ENCODE data around the gene FBN2.
"Not testable (repeated sequence)": the region's sequence is repeated elsewhere in the genome, so short reads cannot be mapped to it uniquely, and the experiment has no call there.

The FBN2 gene

DNA sequence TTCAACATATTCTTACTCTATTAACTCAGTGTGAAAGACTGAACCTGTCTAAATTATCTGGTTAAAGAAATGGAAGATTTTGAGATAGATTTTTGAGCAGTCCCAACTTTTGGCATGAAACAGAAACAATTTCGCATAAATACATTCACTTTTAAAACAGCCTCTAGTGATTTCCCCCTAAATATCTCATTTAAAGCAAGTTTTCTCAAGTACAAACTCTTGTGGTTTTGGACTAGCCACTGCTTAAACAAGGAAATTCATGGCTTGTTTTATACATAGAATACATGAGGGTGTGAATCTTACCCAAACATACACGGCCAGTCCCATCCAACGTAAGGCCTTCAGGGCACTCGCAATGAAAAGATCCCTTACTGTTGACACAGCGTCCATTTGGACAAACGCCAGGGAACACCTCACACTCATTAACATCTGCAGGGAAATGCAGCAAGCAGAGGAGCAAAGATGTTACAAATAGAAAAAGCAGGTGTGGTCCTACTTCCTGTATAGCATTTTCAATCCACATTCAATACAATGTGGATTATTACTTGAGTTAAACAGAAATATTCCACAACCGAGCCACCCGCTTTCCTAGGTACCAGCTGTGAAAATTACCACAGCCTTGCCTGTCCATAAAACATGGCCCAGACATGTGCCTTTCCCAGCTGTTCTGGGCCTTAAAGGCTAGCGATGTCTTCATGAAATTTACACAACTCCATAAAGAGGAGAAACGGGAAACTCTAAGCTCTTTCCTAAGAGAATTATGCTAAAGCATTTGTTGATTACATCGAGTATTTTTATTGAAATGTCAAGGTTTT lies 188.8 kb downstream of the FBN2 start:
- no peak for DNase-seq

GRCh38 chr5:128346038-128346437 lies 192.0 kb downstream of the FBN2 start:
- DNase-seq: no peak

GRCh38 chr5:128345247-128345646 lies 192.8 kb downstream of the FBN2 start:
- DNase-seq: no peak

DNA sequence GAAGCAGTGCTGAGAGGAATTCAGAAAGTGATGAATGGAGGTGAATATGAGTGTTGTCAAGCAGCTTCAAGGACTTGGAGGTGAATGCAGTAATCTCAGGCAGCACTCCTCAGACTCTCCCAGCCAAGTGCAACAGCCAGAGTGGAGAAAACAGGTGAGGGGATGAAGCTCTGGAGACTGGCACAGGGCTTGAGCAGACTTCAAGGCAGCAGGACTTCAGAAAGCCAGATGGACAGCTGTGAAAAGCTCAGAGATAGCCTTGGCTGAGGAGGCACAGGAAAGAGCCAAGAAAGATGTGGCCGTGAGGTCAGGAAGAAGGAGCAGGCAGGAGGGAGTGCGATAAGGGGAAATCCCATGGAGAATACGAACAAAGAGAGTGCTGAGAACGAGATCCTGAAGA lies 194.9 kb downstream of the FBN2 start:
- no peak for DNase-seq

DNA sequence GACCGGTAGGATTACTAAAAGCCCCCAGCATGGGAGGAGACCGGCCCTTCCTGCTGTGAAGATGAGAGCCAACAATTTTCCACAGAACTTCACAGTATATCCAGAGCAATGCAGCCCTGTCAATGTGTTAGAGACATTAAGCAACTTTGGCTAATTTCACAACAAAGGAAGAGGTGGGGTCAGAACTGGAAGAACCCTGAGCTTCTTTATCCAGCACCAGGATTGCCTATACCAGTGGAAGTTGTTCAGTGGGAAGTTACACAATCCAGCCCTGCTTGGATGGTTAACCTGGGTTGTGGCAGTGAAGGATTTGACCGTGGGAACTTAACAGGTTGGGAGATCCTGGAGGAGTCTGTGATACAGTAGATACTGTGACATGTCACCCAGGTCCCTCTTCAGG lies 197.0 kb downstream of the FBN2 start:
- no peak for DNase-seq

GRCh38 chr5:128340648-128341047 lies 197.4 kb downstream of the FBN2 start:
- no peak for DNase-seq

- DNase-seq: no peak
Observed at GRCh38 chr5:128339585-128339984, 198.5 kb downstream of the FBN2 start.

- no peak for DNase-seq
Observed at GRCh38 chr5:128338649-128339048, 199.4 kb downstream of the FBN2 start.

DNA sequence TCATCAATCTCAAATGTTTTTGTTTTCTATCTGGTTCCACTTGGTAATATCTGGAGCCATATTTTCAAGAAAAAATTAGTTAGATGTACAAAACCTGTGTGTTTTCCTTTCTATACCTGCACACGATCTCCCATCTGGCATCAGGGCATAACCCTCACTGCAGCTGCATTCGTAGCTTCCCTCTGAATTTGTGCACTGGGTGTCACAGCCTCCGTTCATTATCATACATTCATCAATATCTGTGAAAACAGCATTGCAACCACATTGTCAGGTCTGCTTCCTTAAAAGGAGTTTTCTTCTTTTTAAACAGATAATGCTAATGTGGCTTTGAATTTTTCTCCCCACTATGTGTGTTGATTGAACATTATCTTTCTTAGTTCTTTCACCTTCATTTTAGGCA lies 202.7 kb downstream of the FBN2 start:
- DNase-seq: no peak

GRCh38 chr5:128334010-128334716 lies 203.9 kb downstream of the FBN2 start:
- DNase-seq: no peak

- DNase-seq: no peak
Observed at GRCh38 chr5:128331261-128331660, 206.8 kb downstream of the FBN2 start.

DNA sequence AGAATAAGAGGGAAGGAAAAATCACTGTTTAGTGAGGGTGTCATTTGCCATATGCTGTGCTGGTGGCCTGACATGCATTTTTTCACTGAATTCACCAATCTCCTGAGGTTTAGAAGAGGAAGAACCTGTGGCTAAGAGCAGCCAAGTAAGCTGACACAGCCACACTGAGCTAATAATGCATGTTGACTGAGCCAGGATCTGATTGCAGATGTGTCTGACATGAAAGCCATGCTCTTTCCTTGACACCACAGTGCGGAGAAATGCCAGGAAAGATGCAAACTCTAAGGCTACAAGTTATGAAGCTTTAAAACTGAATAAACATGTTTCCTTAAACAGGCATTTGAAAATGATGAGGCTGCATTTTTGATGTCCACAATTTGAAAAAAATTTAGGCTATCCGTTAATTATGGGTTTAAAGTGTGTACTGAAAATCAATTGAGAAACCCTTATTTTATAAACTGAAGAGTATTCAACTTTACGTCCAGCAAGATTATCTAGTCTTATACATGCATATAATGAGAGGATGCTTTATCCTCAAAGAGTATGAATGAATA lies 208.6 kb downstream of the FBN2 start:
- no peak for DNase-seq

DNA sequence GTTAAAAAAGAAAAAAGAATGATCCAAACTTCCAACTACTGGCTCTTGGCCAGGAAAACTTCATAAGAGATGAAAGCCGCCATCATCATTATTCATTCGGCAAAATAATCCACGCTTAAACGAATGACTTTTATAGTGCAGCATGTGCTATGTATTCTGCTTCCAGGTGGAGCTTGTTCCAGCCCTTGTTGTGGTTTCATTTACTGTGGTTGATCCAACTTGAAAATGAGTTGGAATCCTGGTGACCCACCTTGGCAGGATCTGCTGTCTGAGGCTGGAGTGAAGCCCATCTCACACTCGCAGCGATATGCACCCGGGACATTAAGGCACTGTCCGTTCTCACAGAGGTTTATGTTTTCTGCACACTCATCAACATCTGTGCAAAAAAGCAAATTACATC lies 209.6 kb downstream of the FBN2 start:
- DNase-seq: no peak

- DNase-seq: no peak
Observed at GRCh38 chr5:128328007-128328406, 210.0 kb downstream of the FBN2 start.

GRCh38 chr5:128321418-128321817 lies 216.6 kb downstream of the FBN2 start:
- DNase-seq: not testable (repeated sequence)

DNA sequence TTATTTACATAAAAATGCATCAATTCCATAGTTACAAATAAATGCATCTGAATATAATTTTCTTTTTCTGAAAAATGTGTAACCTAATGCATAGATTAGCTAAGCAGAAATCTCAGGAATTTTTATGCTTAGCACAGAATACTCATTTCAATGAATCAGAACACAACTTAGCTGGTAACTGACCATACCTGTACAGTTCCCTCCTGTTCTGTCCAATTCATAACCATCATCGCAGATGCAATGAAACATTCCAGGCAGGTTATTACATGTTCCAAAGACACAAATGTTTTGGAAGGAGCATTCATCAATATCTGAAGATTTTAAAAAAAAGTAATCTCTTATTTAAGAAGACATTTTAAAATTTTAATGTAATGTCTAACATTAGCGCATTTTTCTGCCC lies 219.4 kb downstream of the FBN2 start:
- DNase-seq: no peak

DNA sequence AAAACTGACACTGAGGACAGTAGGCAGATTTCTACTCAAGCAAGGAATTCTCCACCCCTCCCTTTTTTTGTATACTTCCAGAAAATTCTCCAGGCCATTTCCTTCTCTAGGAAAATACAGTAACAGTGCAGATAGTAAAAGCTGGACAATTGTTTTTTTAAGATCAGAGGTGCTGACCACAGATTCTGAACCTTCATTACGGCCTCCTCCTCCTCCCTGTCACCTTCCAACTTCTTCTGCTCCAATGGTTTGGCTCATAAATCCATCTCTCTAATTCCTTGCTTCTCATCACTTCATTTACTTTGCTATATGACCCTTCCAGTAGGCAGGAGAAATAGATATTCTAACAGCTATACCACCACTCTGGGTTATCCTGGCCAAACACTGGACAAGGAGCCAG lies 220.6 kb downstream of the FBN2 start:
- no peak for DNase-seq

GRCh38 chr5:128315671-128316070 lies 222.4 kb downstream of the FBN2 start:
- DNase-seq: no peak

- DNase-seq: no peak
Observed at GRCh38 chr5:128305341-128305740, 232.7 kb downstream of the FBN2 start.

DNA sequence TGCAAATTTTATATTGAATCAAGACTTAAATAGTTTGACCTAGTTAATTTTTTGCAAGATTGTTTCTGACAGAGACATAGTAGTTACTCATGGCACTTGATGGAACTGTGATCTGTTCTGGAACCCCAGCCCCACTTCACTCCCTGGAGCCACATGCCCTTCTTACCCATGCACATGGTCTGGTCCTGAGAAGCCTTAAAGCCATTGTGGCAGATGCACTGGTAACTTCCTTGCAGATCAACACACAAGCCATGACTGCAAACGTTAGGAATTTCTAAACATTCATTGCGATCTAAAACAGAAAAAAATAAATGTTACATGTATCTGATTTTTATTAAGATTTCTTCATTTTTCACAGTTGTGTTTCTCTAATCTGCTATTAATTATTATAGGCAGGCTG lies 233.3 kb downstream of the FBN2 start:
- DNase-seq: no peak

DNA sequence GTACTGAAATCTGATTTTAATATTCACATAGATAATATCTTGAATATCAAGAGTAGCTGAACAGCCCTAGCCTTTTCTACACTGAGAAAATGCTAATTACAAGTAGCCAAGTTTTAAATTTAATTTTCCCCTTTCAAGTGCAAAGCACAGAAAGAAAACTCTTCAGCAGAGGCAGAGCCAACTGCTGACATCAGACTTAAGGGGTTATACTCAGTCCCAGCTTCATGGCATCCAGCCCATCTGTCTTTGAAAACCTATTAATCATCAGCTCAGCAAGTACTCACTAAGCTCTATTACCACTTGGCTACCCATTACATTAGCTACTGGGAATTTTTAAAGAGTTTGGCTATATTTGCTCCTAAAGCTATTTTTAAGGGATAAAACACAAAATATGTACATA lies 234.0 kb downstream of the FBN2 start:
- DNase-seq: peak; percentile 8

- no peak for DNase-seq
Observed at GRCh38 chr5:128303593-128303992, 234.5 kb downstream of the FBN2 start.

- no peak for DNase-seq
Observed at GRCh38 chr5:128300181-128300580, 237.9 kb downstream of the FBN2 start.

DNA sequence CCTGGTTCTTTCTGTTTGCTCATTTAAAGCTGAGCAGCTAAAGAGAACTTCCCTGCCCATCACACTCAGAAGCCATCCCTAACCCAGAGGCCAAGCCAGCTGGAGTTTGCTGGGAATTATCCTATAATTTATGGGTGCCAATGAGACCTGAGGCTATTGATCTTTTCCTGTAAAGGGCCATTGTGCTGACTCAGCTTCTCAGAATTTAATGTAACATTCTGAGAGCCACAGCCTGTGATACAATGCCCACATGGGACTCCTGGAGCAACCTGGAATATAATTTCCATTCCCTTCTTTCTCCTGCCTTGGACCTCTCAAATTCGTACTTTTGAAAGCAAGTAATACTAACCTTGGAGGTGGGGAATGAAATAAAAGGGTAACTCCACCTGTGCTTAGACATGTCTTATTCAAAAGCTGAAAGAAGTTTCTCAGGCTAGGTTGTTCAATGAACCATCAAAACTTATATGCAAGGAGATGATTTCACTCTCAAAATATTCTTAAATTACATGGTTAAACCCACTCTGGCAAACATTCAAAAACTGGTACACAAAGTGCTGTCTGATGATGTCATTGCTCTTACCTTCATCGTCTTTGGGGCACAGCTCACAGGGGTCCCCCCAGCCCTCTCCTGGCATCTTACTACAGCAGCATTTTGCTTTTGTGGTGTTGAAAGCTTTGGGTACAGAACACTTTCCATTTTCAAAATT lies 247.7 kb downstream of the FBN2 start:
- DNase-seq: no peak

Measured in DMS 273 treated with DMSO at 0.1 percent for 48 hours (cell line).